GM23338 (cell line): ENCODE measurements around the gene KDSR.

Experiments used
- CREB1 ChIP-seq: fragments of 250-450 bp; sonication (Bioruptor Pico); IDR thresholded peaks from 2 replicates; pipeline ENCODE4 v1.5.0; 2020; ENCODE audit warnings: low read depth, mild to moderate bottlenecking, moderate library complexity
- CTCF ChIP-seq, 2 experiments: fragments of 200-600 bp in 1 of 2; sonication (generic) in 1 of 2; conservative IDR thresholded peaks; 2 replicates each; pipeline versions ENCODE4 v1.5.1 to v1.6.1; 2016 to 2017; ENCODE audit warnings: antibody characterized with exemption in 2 of 2, low read depth in 2 of 2, mild to moderate bottlenecking in 2 of 2, moderate library complexity in 1 of 2
- EZH2 ChIP-seq: fragments of 200-600 bp; sonication (generic); IDR thresholded peaks from one replicate; pipeline ENCODE4 v1.8.0; 2017; ENCODE audit warnings: antibody characterized with exemption, mild to moderate bottlenecking, low read depth; ENCODE audit not compliant: unreplicated experiment
- EZH2phosphoT487 ChIP-seq: fragments of 200-600 bp; sonication (generic); IDR thresholded peaks from one replicate; pipeline ENCODE4 v1.8.1; 2018; ENCODE audit warnings: antibody characterized with exemption; ENCODE audit not compliant: unreplicated experiment
- JUNB ChIP-seq: IDR thresholded peaks from one replicate; pipeline ENCODE4 v1.6.1; 2016; ENCODE audit warnings: antibody characterized with exemption; ENCODE audit not compliant: unreplicated experiment
- POLR2AphosphoS5 ChIP-seq: IDR thresholded peaks from 2 replicates; pipeline ENCODE4 v1.6.1; 2016; ENCODE audit warnings: antibody characterized with exemption, low read depth
- STAT1 ChIP-seq: IDR thresholded peaks from one replicate; pipeline ENCODE4 v1.6.1; 2016; ENCODE audit warnings: antibody characterized with exemption; ENCODE audit not compliant: unreplicated experiment
- ZNF114 ChIP-seq: fragments of 250-450 bp; sonication (Bioruptor Pico); IDR thresholded peaks from 2 replicates; pipeline ENCODE4 v1.5.0; 2020; ENCODE audit warnings: mild to moderate bottlenecking, moderate library complexity

GRCh38 chr18:63315131-63315662, 51.8 kb downstream of the KDSR start:
- TF ChIP-seq EZH2phosphoT487 = no peak
- TF ChIP-seq CTCF (conservative IDR thresholded peaks at IDR 0.05; ENCODE audit: low read depth in 2 of 2) = no peak
- TF ChIP-seq EZH2 = no peak
- TF ChIP-seq POLR2AphosphoS5 = no peak
- TF ChIP-seq JUNB = no peak
- TF ChIP-seq STAT1 = no peak
- TF ChIP-seq CREB1 (CRISPR knock-in tag) = no peak
- TF ChIP-seq ZNF114 (CRISPR knock-in tag) = no peak
